ENCODE results near the gene PBX3. TPM values are rescaled to one million over a fixed set of nuclear protein-coding genes. Genes with fewer than 3 reads are reported as not detected.

Gene PBX3
- total RNA-seq, 1 experiment from 2014 or later, result 38.1 TPM

DNA sequence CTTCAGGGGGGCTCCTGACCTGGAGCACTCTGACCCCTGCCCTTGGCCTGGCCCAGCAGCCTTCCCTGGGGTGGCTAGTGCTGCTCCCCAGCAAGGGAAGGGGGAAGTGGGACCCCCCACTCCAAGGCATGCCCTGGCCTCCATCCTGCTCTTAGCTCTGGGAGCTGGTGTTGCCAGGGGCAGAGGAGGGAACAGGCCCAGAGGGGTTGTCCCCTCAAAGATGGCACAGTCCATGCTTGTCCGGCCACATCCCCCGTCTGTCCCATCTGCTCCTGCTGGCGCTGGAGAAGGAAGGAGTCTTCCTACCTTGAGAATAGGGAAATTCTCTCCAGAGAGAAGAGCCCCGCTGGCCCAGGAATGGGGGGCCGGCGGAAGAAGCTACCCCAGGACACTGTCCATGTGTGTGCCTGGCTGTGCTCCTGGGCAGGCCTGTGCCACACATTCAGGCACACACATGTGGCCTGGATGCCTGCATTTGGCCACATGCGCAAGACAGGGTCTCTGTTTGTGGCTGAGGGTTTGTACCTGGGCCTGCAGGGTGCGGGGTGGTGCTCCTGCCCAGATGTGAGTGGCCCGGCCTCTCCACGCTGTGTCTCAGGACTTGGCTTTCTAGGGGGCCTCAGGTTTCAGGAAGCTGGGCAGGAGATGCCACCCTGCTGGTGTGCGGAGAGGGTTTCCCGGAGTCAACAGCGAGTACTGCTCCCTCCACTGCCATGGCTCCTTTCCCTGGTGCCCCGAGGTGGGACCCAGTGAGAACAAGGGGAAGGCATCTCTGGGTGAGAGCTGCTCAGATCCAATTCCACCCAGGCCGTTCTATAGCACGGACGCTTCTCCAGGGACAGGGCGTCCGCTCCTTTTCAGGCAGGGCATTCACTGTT is 247.1 kb downstream of the PBX3 start:
- no peak for DNase-seq (ENCODE audit: low read depth)

DNA sequence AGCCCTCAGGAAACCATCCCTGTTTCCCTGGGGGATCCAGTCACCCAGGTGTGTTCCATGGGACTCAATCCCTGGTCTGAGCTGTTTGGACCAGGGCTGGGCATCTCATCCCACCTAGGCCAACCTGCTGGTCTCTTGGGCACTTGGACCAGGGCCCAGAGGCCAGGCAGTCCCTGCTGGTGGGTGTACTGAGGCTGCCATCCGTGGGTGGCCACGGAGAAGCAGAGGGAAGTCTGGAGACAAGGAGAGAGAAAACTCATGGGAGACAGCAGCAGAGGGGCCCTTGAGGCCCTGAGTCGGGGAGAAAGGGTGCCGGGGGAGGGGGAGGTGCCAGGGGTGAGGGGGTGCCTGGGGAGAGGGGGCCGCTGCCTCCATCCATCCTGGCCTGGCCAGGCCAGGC is 247.8 kb downstream of the PBX3 start:
- DNase-seq (ENCODE audit: low read depth), result no peak

GRCh38 chr9:125995706-125996105 is 248.5 kb downstream of the PBX3 start:
- no peak for DNase-seq (ENCODE audit: low read depth)

DNA sequence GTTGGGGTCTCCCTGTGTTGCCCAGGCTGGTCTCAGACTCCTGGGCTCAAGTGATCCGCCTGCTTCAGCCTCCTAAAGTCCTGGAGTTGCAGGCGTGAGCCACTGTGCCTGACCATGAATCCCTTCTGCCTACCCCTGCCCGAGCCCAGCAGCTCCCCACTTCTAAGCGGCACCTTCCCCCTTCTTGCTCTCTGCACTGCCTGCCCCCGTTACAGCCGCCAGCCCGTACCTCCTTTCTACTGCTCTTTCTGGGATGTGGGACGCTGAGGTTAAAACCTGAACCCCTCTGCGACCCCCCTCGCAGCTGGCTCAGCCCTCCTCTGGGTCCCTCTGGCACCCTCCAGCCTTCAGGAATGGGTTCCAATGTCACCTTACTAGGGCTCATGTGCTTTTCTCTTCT is 249.6 kb downstream of the PBX3 start:
- no peak for DNase-seq (ENCODE audit: low read depth)

GRCh38 chr9:125997196-125997823 is 250.1 kb downstream of the PBX3 start:
- no peak for DNase-seq (ENCODE audit: low read depth)

- DNase-seq (ENCODE audit: low read depth), result no peak
Measured at GRCh38 chr9:125998837-125999503, 251.8 kb downstream of the PBX3 start.

- DNase-seq (ENCODE audit: low read depth), result no peak
Measured at GRCh38 chr9:125999504-125999881, 252.3 kb downstream of the PBX3 start.

DNA sequence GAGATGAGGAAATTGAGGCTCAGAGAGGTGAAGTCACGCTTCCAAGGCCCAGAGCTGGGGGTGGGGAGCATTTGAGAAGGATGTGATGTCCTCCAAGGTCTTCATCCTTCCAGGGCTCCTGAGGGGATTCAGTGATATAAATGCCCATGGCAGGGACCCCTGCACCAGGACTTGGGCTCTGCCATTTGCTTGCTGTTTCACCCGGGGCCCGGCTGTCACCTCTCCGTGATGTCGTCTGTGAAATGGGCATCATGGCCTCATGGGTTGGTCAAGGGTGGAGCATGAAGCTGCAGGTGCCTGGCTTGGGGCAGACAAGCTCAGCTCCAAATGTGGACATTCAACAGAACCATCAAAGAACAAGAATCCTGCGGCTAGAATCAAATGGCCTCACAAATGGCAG is 253.1 kb downstream of the PBX3 start:
- no peak for DNase-seq (ENCODE audit: low read depth)

GRCh38 chr9:126000731-126001580 is 253.8 kb downstream of the PBX3 start:
- no peak for DNase-seq (ENCODE audit: low read depth)

DNA sequence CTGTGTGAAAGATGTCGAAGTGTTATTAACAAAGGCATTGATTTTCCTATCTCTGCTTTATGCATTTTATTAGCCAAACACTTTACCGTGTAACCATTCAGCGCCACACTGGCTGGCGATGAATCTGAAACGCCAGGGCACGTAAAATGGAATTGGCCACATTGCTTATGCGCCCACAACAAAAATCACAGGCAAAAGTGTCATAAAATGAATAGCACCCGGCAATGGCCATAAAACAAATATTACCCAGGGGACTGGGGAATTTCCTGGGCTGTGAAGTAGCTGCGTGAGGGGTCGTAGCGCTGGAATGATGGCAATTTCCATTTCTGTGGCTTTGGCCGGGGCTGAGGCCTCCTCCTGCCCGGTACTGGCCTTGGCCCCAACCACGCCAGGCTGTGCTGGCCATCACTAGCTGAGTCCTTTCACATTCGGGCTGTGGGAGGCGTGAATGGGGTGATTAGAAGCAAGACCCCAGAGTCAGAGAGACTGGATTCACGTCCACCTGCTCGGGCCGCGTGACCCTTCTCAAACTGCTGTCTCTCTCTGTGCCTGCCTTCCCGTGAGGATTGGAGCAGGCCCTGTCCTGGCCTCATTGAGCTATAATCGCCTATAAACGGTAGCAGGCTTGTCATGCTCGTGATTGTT is 254.5 kb downstream of the PBX3 start:
- DNase-seq (ENCODE audit: low read depth), result no peak

- DNase-seq (ENCODE audit: low read depth), result no peak
Measured at GRCh38 chr9:126002476-126003350, 255.5 kb downstream of the PBX3 start.

DNA sequence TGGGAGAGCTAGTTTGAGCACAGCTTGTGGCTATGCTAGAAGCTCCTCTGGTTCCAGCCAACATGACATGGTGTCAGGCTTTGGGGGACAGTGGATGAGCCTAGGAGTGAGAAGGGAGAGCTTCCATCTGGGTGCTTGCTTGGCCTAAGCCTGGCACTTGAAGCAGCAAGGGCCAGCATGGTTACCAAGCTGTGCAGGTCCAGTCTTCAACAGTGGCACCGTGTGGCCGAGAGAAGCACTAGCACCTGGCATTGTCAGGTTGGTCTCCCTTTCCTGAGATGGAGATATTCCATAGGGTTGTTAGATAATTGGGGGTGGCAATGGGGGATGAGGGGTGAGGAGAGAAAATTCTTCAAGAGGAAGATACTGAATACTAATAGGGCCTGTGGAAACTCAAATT is 261.9 kb downstream of the PBX3 start:
- no peak for DNase-seq (ENCODE audit: low read depth)

DNA sequence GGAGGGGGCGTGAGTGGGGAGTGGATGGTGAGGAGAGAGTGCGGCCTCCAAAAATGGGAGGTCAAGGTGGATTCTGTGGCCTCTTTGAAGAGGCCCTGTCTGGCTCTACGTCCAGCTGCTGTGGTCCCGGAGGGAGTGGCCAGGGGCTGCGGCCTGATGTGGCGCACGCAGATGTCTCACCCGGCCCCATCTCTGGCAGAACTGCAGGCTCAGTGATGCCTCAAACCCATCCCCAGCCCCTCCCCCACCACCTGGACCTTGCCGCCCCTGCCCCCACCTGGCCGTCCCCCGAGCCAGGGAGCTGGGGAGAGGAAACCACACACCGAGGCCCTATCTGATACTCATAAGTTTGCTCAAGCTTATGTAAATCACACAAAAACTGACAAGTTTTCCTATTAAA is 267.6 kb downstream of the PBX3 start:
- no peak for DNase-seq (ENCODE audit: low read depth)

GRCh38 chr9:126015424-126015823 is 268.3 kb downstream of the PBX3 start:
- DNase-seq (ENCODE audit: low read depth), result no peak

DNA sequence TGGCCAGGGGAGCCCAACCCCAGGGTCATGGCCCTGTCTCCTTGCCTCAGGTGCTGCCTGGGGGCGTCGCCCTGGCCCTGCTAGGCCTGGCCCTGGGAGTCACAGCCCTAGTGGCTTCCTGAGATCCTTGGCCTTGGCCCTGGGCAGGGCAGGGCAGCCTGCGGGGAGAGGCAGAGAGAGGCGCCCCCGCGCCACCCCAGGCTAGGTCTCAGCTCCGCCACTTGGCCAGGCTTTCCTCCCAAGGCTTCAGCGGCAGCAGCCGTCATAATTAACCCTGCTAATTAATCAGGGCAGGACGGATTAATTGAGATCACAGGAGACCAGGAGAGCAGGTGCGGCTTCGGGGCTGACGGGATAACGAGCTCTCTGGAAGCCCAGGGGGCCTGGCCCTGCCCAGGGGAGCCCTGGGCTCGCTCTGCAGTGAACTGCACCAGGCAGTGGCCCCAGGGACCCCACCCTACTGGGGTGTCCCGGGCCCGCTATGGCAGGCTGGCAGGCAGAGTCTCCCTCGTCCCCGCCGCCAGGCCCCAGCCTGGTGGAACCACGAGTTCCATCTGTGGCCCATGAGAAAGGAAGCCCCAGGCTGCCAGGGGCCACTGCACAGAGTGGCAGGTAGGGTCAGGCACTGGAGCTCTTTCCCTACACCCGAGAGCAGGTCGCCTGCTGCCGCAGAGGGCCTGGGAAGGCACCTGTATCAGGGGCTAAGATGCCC is 269.6 kb downstream of the PBX3 start:
- DNase-seq (ENCODE audit: low read depth), result no peak
